ENCODE results near the gene BMPR1B. TPM values are rescaled to one million over a fixed set of nuclear protein-coding genes. Genes with fewer than 3 reads are reported as not detected.
"Not testable (repeated sequence)": the region's sequence is repeated elsewhere in the genome, so short reads cannot be mapped to it uniquely, and the experiment has no call there.

BMPR1B gene
- total RNA-seq, 1 experiment from 2014 or later = 0.62 TPM

DNA sequence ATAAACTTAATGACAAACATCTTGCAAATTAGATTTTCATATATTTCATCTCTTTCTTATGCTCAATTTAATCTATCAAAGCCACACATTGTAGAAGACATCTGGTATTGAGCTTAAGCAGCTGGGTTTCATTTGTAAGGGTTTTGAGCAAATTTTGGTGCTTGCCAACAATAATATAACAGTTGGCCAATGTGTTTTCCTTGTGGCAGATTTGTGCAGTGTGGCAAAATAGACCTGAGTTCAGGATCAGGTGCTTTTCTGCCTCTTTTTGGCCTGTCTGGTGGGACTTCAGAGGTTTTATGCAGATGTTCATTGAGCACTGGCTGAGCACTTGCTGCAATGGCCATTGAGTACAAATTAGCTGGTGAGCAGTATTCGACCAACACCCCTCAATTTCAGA, 301.9 kb downstream of the BMPR1B start:
- H3K27me3 ChIP-seq (ENCODE audit: control insufficient read depth, insufficient read depth, low read length) = no peaks in the 10 kb centered on the region
- H3K36me3 ChIP-seq (ENCODE audit: control insufficient read depth, insufficient read depth, low read length) = no peaks in the 10 kb centered on the region
- in situ Hi-C loops (cut with HindIII; ENCODE audit: low pct_unique_long_range_greater_than_20kb, low sequenced_read_pairs) = no loop called here
- intact Hi-C loops (cut with micrococcal nuclease; ENCODE audit: unreplicated experiment) = no loop called here
- no peak for ATAC-seq
- no peaks in the 10 kb centered on the region for H3K9me3 ChIP-seq (ENCODE audit: control insufficient read depth, insufficient read depth, low read depth, low read length)
- CTCF ChIA-PET = no interaction called here
- POLR2A ChIA-PET = no interaction called here
- H3K4me1 ChIP-seq (ENCODE audit: control insufficient read depth, insufficient read depth, low read length) = no peaks in the 10 kb centered on the region
- DNase-seq (ENCODE audit: low read depth, low spot score) = no peak
- TF ChIP-seq REST (IDR thresholded peaks at IDR 0.05; ENCODE audit: insufficient read depth in 1 of 2, low read depth in 2 of 2, low read length in 1 of 2) (no peak), SIN3A (IDR thresholded peaks at IDR 0.05; ENCODE audit: borderline replicate concordance, insufficient read depth, low read depth, low read length) (no peak), TCF7L2 (IDR thresholded peaks at IDR 0.05; ENCODE audit: low read depth, low read length) (no peak), POLR2AphosphoS5 (IDR thresholded peaks at IDR 0.05; ENCODE audit: low read depth, low read length) (no peak)
- TF ChIP-seq, protein P1, sequence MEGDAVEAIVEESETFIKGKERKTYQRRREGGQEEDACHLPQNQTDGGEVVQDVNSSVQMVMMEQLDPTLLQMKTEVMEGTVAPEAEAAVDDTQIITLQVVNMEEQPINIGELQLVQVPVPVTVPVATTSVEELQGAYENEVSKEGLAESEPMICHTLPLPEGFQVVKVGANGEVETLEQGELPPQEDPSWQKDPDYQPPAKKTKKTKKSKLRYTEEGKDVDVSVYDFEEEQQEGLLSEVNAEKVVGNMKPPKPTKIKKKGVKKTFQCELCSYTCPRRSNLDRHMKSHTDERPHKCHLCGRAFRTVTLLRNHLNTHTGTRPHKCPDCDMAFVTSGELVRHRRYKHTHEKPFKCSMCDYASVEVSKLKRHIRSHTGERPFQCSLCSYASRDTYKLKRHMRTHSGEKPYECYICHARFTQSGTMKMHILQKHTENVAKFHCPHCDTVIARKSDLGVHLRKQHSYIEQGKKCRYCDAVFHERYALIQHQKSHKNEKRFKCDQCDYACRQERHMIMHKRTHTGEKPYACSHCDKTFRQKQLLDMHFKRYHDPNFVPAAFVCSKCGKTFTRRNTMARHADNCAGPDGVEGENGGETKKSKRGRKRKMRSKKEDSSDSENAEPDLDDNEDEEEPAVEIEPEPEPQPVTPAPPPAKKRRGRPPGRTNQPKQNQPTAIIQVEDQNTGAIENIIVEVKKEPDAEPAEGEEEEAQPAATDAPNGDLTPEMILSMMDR (IDR thresholded peaks at IDR 0.05) = no peak
- no peak overlapping the region for H3K27ac ChIP-seq (ENCODE audit: low read length)
- no peak overlapping the region for H3K4me3 ChIP-seq (ENCODE audit: low read depth in 2 of 2, low read length in 2 of 2)
- BruUV-seq (replicated peaks) = no TSS peak

GRCh38 chr4:95061220-95061619, 303.5 kb downstream of the BMPR1B start:
- TF ChIP-seq REST (IDR thresholded peaks at IDR 0.05; ENCODE audit: insufficient read depth in 1 of 2, low read depth in 2 of 2, low read length in 1 of 2) (no peak), TCF7L2 (IDR thresholded peaks at IDR 0.05; ENCODE audit: low read depth, low read length) (no peak), POLR2AphosphoS5 (IDR thresholded peaks at IDR 0.05; ENCODE audit: low read depth, low read length) (no peak), SIN3A (IDR thresholded peaks at IDR 0.05; ENCODE audit: borderline replicate concordance, insufficient read depth, low read depth, low read length) (no peak)
- TF ChIP-seq, protein P1 (IDR thresholded peaks at IDR 0.05) = no peak
- Histone ChIP-seq H3K4me3 (ENCODE audit: low read depth in 2 of 2, low read length in 2 of 2) (no peak overlapping the region), H3K27me3 (ENCODE audit: control insufficient read depth, insufficient read depth, low read length) (no peaks in the 10 kb centered on the region), H3K4me1 (ENCODE audit: control insufficient read depth, insufficient read depth, low read length) (no peaks in the 10 kb centered on the region), H3K27ac (ENCODE audit: low read length) (no peak overlapping the region), H3K36me3 (ENCODE audit: control insufficient read depth, insufficient read depth, low read length) (no peaks in the 10 kb centered on the region), H3K9me3 (ENCODE audit: control insufficient read depth, insufficient read depth, low read depth, low read length) (no peaks in the 10 kb centered on the region)
- ATAC-seq (no peak), DNase-seq (ENCODE audit: low read depth, low spot score) (no peak)
- BruUV-seq (replicated peaks) = no TSS peak
- POLR2A ChIA-PET = no interaction called here
- in situ Hi-C loops (cut with HindIII; ENCODE audit: low pct_unique_long_range_greater_than_20kb, low sequenced_read_pairs) (no loop called here), intact Hi-C loops (cut with micrococcal nuclease; ENCODE audit: unreplicated experiment) (no loop called here)
- CTCF ChIA-PET = no interaction called here

DNA sequence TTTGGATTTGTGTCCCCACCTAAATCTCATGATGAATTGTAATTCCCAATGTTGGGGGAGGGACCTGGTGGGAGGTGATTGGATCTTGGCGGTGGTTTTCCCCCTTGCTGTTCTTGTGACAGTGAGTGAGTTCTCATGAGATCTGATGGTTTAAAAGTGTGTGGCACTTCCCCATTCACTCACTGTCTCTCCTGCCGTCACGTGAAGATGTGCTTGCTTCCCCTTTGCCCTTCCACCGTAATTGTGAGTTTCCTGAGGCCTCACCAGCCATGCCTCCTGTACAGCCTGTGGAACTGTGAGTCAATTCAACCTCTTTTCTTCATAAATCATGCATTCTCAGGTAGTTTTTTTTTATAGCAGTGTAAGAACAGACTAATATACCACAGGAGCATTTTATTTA, 304.0 kb downstream of the BMPR1B start:
- H3K27me3 ChIP-seq (ENCODE audit: control insufficient read depth, insufficient read depth, low read length); CTCF ChIA-PET; POLR2A ChIA-PET; intact Hi-C loops (cut with micrococcal nuclease; ENCODE audit: unreplicated experiment); H3K36me3 ChIP-seq (ENCODE audit: control insufficient read depth, insufficient read depth, low read length); ATAC-seq; DNase-seq (ENCODE audit: low read depth, low spot score); BruUV-seq (replicated peaks); H3K4me3 ChIP-seq (ENCODE audit: low read depth in 2 of 2, low read length in 2 of 2); H3K9me3 ChIP-seq (ENCODE audit: control insufficient read depth, insufficient read depth, low read depth, low read length); in situ Hi-C loops (cut with HindIII; ENCODE audit: low pct_unique_long_range_greater_than_20kb, low sequenced_read_pairs); H3K27ac ChIP-seq (ENCODE audit: low read length); H3K4me1 ChIP-seq (ENCODE audit: control insufficient read depth, insufficient read depth, low read length): not testable (repeated sequence)
